ENCODE results near the gene NRSN1. TPM values are rescaled to one million over a fixed set of nuclear protein-coding genes. Genes with fewer than 3 reads are reported as not detected.

The NRSN1 gene
- total and polyA plus RNA-seq, 2 donors (not counting 1 experiment from before 2014, with no cell fraction given) = not detected

DNA sequence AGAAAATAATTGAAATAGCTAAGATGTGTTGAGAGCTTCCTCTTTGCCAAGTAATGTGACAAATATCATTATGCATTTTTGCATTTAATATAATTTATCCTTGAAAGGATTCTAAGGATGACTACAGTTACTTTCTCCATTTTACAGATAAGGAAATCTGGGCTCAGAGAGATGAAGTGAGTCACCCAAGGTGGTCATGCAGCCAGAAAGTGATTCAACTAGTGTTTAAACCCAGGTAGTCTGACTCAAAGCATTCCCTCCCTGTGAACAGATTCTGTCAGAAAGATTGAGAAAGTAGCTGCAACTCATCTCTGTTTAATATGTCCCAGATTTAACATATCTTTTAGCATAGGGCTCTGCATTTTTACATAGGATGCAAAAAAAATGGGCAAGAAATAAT, 28.1 kb downstream of the NRSN1 start:
- H3K4me1 Mint-ChIP-seq = no peaks in the 10 kb centered on the region
- no peak overlapping the region for H3K4me3 ChIP-seq (ENCODE audit: control extremely low read depth in 1 of 5, extremely low read depth in 1 of 5, insufficient read depth in 1 of 5, low read depth in 2 of 5, low read length in 4 of 5)
- no peak overlapping the region for H3K27ac ChIP-seq (ENCODE audit: low read length in 2 of 2)
- peaks cover 8% of the 10 kb centered on the region for H3K27me3 Mint-ChIP-seq
- POLR2A ChIA-PET = no interaction called here
- no peaks in the 10 kb centered on the region for H3K36me3 ChIP-seq (replicated peaks in 1 of 2; ENCODE audit: control extremely low read depth in 1 of 2, control insufficient read depth in 1 of 2, extremely low read depth in 1 of 2, insufficient read depth in 2 of 2, low read length in 1 of 2)
- H2AFZ ChIP-seq (ENCODE audit: insufficient read depth, low read depth, low read length, poor library complexity, severe bottlenecking) = no peak overlapping the region
- ATAC-seq (ENCODE audit: low read depth) = no peak
- no peaks in the 10 kb centered on the region for H3K4me1 ChIP-seq (ENCODE audit: control insufficient read depth in 2 of 2, insufficient read depth in 2 of 2, low read length in 2 of 2)
- H3K79me2 ChIP-seq (ENCODE audit: control insufficient read depth, insufficient read depth, low read length) = no peaks in the 10 kb centered on the region
- no peak for TF ChIP-seq EZH2 (IDR thresholded peaks at IDR 0.05; ENCODE audit: borderline replicate concordance, insufficient read depth, low read depth, low read length, poor library complexity, severe bottlenecking)
- TF ChIP-seq CTCF (IDR thresholded peaks at IDR 0.05) = no peak
- peaks cover 0 to 3% (median under 1%) of the 10 kb centered on the region in 4 experiments for H3K27me3 ChIP-seq (replicated peaks in 1 of 4; ENCODE audit: control extremely low read depth in 1 of 4, control insufficient read depth in 3 of 4, insufficient read depth in 4 of 4, low read length in 3 of 4)
- H3K4me3 Mint-ChIP-seq = no peak overlapping the region
- no peak overlapping the region for H3K4me2 ChIP-seq (replicated peaks; ENCODE audit: low read depth, low read length, poor library complexity, severe bottlenecking)
- no peak overlapping the region for H3K9ac ChIP-seq (ENCODE audit: low read length)
- no peaks in the 10 kb centered on the region for H4K20me1 ChIP-seq (ENCODE audit: control insufficient read depth, insufficient read depth, low read length, poor library complexity, severe bottlenecking)
- intact Hi-C loops (cut with micrococcal nuclease) = no loop called here
- H3K9me3 Mint-ChIP-seq (ENCODE audit: insufficient read depth) = peaks cover 2% of the 10 kb centered on the region
- CTCF ChIA-PET = no interaction called here
- H3K27ac Mint-ChIP-seq = no peak overlapping the region
- DNase-seq = no peak
- H3K9me3 ChIP-seq (ENCODE audit: control extremely low read depth in 1 of 3, control insufficient read depth in 2 of 3, insufficient read depth in 1 of 3, low read length in 2 of 3) = peaks cover 0 to 6% (median 0%) of the 10 kb centered on the region in 3 donors

DNA sequence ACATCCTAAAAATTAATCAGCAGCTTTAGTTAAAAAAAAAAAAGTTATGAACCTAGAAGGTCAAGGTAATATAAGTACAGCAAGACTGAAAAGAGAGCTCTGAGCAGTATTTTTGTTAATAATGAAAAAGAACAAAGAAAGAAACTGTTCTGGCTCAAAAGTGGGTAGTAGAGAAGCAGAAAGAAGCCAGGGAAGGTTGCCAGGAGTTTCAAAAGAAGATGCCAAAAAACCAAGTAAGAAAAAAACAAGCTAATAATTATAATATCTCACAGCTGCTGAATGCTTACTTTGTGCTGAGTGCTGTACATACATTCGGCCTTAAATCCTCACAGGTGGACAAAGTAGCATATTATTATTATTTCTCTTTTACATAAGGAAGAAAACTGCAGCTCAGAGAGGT, 31.9 kb downstream of the NRSN1 start:
- WGBS (ENCODE audit: insufficient coverage) = no CpG with 5 or more reads among the region's 1 CpG
- ChIA-PET CTCF (no interaction called here), POLR2A (no interaction called here)
- H3K9ac ChIP-seq (ENCODE audit: low read length) = no peak overlapping the region
- ATAC-seq (ENCODE audit: low read depth) = no peak
- no peaks in the 10 kb centered on the region for H4K20me1 ChIP-seq (ENCODE audit: control insufficient read depth, insufficient read depth, low read length, poor library complexity, severe bottlenecking)
- H2AFZ ChIP-seq (ENCODE audit: insufficient read depth, low read depth, low read length, poor library complexity, severe bottlenecking) = no peak overlapping the region
- TF ChIP-seq CTCF (IDR thresholded peaks at IDR 0.05) (no peak), EZH2 (IDR thresholded peaks at IDR 0.05; ENCODE audit: borderline replicate concordance, insufficient read depth, low read depth, low read length, poor library complexity, severe bottlenecking) (no peak)
- H3K4me3 ChIP-seq (ENCODE audit: control extremely low read depth in 1 of 5, extremely low read depth in 1 of 5, insufficient read depth in 1 of 5, low read depth in 2 of 5, low read length in 4 of 5) = no peak overlapping the region
- H3K4me1 ChIP-seq (ENCODE audit: control insufficient read depth in 2 of 2, insufficient read depth in 2 of 2, low read length in 2 of 2) = no peaks in the 10 kb centered on the region
- Mint-ChIP-seq H3K27ac (no peak overlapping the region), H3K27me3 (peaks cover 8% of the 10 kb centered on the region), H3K9me3 (ENCODE audit: insufficient read depth) (no peaks in the 10 kb centered on the region), H3K4me3 (no peak overlapping the region), H3K4me1 (no peaks in the 10 kb centered on the region)
- no peak overlapping the region for H3K4me2 ChIP-seq (replicated peaks; ENCODE audit: low read depth, low read length, poor library complexity, severe bottlenecking)
- no peaks in the 10 kb centered on the region for H3K36me3 ChIP-seq (replicated peaks in 1 of 2; ENCODE audit: control extremely low read depth in 1 of 2, control insufficient read depth in 1 of 2, extremely low read depth in 1 of 2, insufficient read depth in 2 of 2, low read length in 1 of 2)
- H3K27ac ChIP-seq (ENCODE audit: low read length in 2 of 2) = no peak overlapping the region
- DNase-seq = no peak
- intact Hi-C loops (cut with micrococcal nuclease) = no loop called here
- peaks cover 0 to 2% (median 0%) of the 10 kb centered on the region in 3 donors for H3K9me3 ChIP-seq (ENCODE audit: control extremely low read depth in 1 of 3, control insufficient read depth in 2 of 3, insufficient read depth in 1 of 3, low read length in 2 of 3)
- H3K27me3 ChIP-seq (replicated peaks in 1 of 4; ENCODE audit: control extremely low read depth in 1 of 4, control insufficient read depth in 3 of 4, insufficient read depth in 4 of 4, low read length in 3 of 4) = peaks cover 0 to 3% (median 0%) of the 10 kb centered on the region in 4 experiments
- no peaks in the 10 kb centered on the region for H3K79me2 ChIP-seq (ENCODE audit: control insufficient read depth, insufficient read depth, low read length)
